K562 (cell line): Measurements from ENCODE around the gene MEF2D. TPM values are rescaled to one million over a fixed set of nuclear protein-coding genes. Genes with fewer than 3 reads are reported as not detected.

Source experiments
- DPF2 ChIP-seq: fragments of 450-650 bp; IDR thresholded peaks from 2 replicates; pipeline ENCODE4 v1.6.1; 2016
- HDAC2 ChIP-seq: fragments of 450-650 bp; IDR thresholded peaks from 2 replicates; pipeline ENCODE4 v1.6.1; 2016; ENCODE audit warnings: mild to moderate bottlenecking
- HMG20B ChIP-seq: fragments of 250-450 bp; sonication (Bioruptor Pico); IDR thresholded peaks from 2 replicates; pipeline ENCODE4 v1.5.0; 2021; ENCODE audit warnings: mild to moderate bottlenecking
- MCM2 ChIP-seq: fragments of 450-650 bp; IDR thresholded peaks from 2 replicates; pipeline ENCODE4 v1.6.1; 2017; ENCODE audit warnings: low read depth, mild to moderate bottlenecking
- POLR2A ChIP-seq: fragments of 450-650 bp; conservative IDR thresholded peaks from 2 replicates; pipeline ENCODE4 v1.6.1; 2016
- PRPF4 ChIP-seq: fragments of 200-400 bp; formaldehyde crosslinking; IDR thresholded peaks from one replicate; pipeline ENCODE4 v1.6.1; 2017; ENCODE audit warnings: low read length, low read depth, mild to moderate bottlenecking; ENCODE audit not compliant: insufficient read depth, poor library complexity, severe bottlenecking
- RCOR1 ChIP-seq, 2 experiments: IDR thresholded peaks; 2 replicates each; pipeline ENCODE4 v1.6.1; 2012; ENCODE audit warnings: low read depth in 2 of 2, low read length in 2 of 2, borderline replicate concordance in 1 of 2, improper control_type of control experiment in 1 of 2
- SETDB1 ChIP-seq: IDR thresholded peaks from one replicate; pipeline ENCODE4 v1.6.1; 2012; ENCODE audit warnings: low read length, control low read depth, inconsistent platforms
- SMAD2 ChIP-seq: fragments of 150-350 bp; IDR thresholded peaks from 2 replicates; pipeline ENCODE4 v1.6.1; 2014; ENCODE audit warnings: low read depth, mild to moderate bottlenecking, low read length
- TBL1XR1 ChIP-seq, 2 experiments: IDR thresholded peaks; 2 replicates each; pipeline ENCODE4 v1.6.1; 2012; ENCODE audit warnings: improper control_type of control experiment in 2 of 2, low read length in 2 of 2, mild to moderate bottlenecking in 1 of 2
- ZBTB7A ChIP-seq: IDR thresholded peaks from 2 replicates; pipeline ENCODE4 v1.6.1; 2011; ENCODE audit warnings: low read depth, mild to moderate bottlenecking, low read length, moderate library complexity, borderline replicate concordance; ENCODE audit not compliant: control insufficient read depth
- ZNF175 ChIP-seq: fragments of 200-800 bp; sonication (Bioruptor generic); IDR thresholded peaks from 2 replicates; pipeline ENCODE4 v1.6.1; 2016; ENCODE audit warnings: low read depth, mild to moderate bottlenecking, missing genetic modification characterization, missing compliant biosample characterization
- ZNF212 ChIP-seq: fragments of 450-650 bp; formaldehyde crosslinking; IDR thresholded peaks from 2 replicates; pipeline ENCODE4 v1.4.0; 2020; ENCODE audit warnings: mild to moderate bottlenecking
- ZNF778 ChIP-seq: fragments of 450-650 bp; formaldehyde crosslinking; IDR thresholded peaks from 2 replicates; pipeline ENCODE4 v1.4.0; 2020; ENCODE audit warnings: mild to moderate bottlenecking, moderate library complexity
- polyA plus RNA-seq, 8 experiments: library from polyadenylated mRNA; depleted of rRNA in 4 of 8; stranded (reverse) in 5 of 8; unstranded in 3 of 8; fragments of >200 nt; fragmentation: Nextera tagmentation in 2 of 8; fragmentation: Illumina TruSeq in 1 of 8; extraction: Ambion mirVana in 2 of 8; extraction: Trizol in 1 of 8; gene quantifications; 2 replicates each; pipeline versions ENCODE4 v1.2.1 to v1.2.3, GENCODE V29; 2011 to 2014; ENCODE audit warnings: inconsistent platforms in 1 of 8, missing spikeins in 1 of 8
- total RNA-seq, 7 experiments: library from RNA; depleted of rRNA in 6 of 7; stranded (reverse); fragments of >200 nt in 6 of 7; fragmentation: Illumina TruSeq in 2 of 7; extraction: Trizol in 2 of 7; gene quantifications; 2 replicates each; pipeline versions ENCODE4 v1.2.1 to v1.2.3, GENCODE V29; 2011 to 2021; ENCODE audit warnings: low replicate concordance in 1 of 7
- TF ChIP-seq, protein P1 (sequence below): sonication (generic); formaldehyde crosslinking; IDR thresholded peaks from 2 replicates; pipeline ENCODE4 v1.8.0; 2023; ENCODE audit warnings: mild to moderate bottlenecking, missing genetic modification reagents
- TF ChIP-seq, protein P2 (sequence below): sonication (generic); formaldehyde crosslinking; IDR thresholded peaks from 2 replicates; pipeline ENCODE4 v1.8.0; 2022; ENCODE audit warnings: mild to moderate bottlenecking, missing genetic modification reagents, borderline replicate concordance
- TF ChIP-seq, protein P3 (sequence below): fragments of 250-450 bp; sonication (Bioruptor Pico); IDR thresholded peaks from 2 replicates; pipeline ENCODE4 v1.9.0; 2021; ENCODE audit warnings: mild to moderate bottlenecking, inconsistent platforms
- TF ChIP-seq, protein P4 (sequence below): fragments of 250-450 bp; sonication (Bioruptor Pico); IDR thresholded peaks from 2 replicates; pipeline ENCODE4 v1.8.0; 2022; ENCODE audit warnings: moderate library complexity, mild to moderate bottlenecking, inconsistent platforms
- TF ChIP-seq, protein P5 (sequence below): fragments of 250-450 bp; sonication (Bioruptor Pico); IDR thresholded peaks from 2 replicates; pipeline ENCODE4 v1.5.1; 2021; ENCODE audit warnings: mild to moderate bottlenecking

The MEF2D gene
- total and polyA plus RNA-seq, 9 of the 15 experiments (the other 6 are each of a cell fraction or from before 2014, with no cell fraction given): 0.10 to 19.5 (median 2.6) TPM

DNA sequence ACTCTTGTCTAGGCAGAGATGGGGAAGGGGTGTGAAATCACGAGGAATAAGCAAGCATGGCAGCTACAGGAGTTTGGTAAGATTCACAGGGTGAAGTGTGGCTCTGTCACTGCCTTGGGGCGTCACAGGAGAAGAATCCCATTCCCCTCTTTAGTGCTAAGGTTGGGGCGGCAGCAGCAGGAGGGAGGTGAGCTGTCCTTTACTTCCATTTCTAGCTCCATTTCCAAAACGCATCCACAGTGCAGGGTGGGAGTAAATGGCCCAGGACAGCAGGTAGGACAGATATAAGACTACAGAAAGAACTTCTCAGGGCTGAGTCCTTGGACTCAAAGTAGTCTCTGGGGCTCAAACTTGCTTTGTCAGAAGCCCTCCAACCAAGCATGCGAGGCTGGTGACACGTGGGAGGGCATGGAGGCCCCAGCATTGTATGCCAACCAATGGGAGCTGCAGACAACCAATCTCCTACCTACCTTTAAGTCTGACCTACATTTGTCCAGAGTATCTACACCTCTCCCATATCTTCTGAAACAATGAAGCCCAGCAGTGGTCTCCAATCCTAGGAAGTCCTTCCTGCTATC, 8.5 kb downstream of the MEF2D start (continued):
- TF ChIP-seq, protein P1, sequence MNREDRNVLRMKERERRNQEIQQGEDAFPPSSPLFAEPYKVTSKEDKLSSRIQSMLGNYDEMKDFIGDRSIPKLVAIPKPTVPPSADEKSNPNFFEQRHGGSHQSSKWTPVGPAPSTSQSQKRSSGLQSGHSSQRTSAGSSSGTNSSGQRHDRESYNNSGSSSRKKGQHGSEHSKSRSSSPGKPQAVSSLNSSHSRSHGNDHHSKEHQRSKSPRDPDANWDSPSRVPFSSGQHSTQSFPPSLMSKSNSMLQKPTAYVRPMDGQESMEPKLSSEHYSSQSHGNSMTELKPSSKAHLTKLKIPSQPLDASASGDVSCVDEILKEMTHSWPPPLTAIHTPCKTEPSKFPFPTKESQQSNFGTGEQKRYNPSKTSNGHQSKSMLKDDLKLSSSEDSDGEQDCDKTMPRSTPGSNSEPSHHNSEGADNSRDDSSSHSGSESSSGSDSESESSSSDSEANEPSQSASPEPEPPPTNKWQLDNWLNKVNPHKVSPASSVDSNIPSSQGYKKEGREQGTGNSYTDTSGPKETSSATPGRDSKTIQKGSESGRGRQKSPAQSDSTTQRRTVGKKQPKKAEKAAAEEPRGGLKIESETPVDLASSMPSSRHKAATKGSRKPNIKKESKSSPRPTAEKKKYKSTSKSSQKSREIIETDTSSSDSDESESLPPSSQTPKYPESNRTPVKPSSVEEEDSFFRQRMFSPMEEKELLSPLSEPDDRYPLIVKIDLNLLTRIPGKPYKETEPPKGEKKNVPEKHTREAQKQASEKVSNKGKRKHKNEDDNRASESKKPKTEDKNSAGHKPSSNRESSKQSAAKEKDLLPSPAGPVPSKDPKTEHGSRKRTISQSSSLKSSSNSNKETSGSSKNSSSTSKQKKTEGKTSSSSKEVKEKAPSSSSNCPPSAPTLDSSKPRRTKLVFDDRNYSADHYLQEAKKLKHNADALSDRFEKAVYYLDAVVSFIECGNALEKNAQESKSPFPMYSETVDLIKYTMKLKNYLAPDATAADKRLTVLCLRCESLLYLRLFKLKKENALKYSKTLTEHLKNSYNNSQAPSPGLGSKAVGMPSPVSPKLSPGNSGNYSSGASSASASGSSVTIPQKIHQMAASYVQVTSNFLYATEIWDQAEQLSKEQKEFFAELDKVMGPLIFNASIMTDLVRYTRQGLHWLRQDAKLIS (CRISPR knock-in tag): no peak
- no peak for TF ChIP-seq DPF2
- TF ChIP-seq, protein P2, sequence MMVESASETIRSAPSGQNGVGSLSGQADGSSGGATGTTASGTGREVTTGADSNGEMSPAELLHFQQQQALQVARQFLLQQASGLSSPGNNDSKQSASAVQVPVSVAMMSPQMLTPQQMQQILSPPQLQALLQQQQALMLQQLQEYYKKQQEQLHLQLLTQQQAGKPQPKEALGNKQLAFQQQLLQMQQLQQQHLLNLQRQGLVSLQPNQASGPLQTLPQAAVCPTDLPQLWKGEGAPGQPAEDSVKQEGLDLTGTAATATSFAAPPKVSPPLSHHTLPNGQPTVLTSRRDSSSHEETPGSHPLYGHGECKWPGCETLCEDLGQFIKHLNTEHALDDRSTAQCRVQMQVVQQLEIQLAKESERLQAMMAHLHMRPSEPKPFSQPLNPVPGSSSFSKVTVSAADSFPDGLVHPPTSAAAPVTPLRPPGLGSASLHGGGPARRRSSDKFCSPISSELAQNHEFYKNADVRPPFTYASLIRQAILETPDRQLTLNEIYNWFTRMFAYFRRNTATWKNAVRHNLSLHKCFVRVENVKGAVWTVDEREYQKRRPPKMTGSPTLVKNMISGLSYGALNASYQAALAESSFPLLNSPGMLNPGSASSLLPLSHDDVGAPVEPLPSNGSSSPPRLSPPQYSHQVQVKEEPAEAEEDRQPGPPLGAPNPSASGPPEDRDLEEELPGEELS: no peak
- no peak for TF ChIP-seq ZNF212 (CRISPR knock-in tag)
- no peak for TF ChIP-seq HMG20B
- TF ChIP-seq, protein P3, sequence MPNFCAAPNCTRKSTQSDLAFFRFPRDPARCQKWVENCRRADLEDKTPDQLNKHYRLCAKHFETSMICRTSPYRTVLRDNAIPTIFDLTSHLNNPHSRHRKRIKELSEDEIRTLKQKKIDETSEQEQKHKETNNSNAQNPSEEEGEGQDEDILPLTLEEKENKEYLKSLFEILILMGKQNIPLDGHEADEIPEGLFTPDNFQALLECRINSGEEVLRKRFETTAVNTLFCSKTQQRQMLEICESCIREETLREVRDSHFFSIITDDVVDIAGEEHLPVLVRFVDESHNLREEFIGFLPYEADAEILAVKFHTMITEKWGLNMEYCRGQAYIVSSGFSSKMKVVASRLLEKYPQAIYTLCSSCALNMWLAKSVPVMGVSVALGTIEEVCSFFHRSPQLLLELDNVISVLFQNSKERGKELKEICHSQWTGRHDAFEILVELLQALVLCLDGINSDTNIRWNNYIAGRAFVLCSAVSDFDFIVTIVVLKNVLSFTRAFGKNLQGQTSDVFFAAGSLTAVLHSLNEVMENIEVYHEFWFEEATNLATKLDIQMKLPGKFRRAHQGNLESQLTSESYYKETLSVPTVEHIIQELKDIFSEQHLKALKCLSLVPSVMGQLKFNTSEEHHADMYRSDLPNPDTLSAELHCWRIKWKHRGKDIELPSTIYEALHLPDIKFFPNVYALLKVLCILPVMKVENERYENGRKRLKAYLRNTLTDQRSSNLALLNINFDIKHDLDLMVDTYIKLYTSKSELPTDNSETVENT: peak; percentile 58
- no peak for TF ChIP-seq SMAD2
- no peak for TF ChIP-seq HDAC2
- TF ChIP-seq, protein P4, sequence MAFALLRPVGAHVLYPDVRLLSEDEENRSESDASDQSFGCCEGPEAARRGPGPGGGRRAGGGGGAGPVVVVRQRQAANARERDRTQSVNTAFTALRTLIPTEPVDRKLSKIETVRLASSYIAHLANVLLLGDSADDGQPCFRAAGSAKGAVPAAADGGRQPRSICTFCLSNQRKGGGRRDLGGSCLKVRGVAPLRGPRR: no peak
- TF ChIP-seq PRPF4: no peak
- no peak for TF ChIP-seq SETDB1
- TF ChIP-seq, protein P5, sequence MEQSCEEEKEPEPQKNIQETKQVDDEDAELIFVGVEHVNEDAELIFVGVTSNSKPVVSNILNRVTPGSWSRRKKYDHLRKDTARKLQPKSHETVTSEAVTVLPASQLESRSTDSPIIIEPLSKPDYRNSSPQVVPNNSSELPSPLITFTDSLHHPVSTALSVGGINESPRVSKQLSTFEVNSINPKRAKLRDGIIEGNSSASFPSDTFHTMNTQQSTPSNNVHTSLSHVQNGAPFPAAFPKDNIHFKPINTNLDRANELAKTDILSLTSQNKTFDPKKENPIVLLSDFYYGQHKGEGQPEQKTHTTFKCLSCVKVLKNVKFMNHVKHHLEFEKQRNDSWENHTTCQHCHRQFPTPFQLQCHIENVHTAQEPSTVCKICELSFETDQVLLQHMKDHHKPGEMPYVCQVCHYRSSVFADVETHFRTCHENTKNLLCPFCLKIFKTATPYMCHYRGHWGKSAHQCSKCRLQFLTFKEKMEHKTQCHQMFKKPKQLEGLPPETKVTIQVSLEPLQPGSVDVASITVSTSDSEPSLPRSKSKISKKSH: no peak
- no peak for TF ChIP-seq ZBTB7A
- no peak for TF ChIP-seq RCOR1 (IDR thresholded peaks at IDR 0.05; ENCODE audit: borderline replicate concordance in 1 of 2, low read depth in 2 of 2, low read length in 2 of 2)
- no peak for TF ChIP-seq MCM2
- no peak for TF ChIP-seq ZNF175
- TF ChIP-seq TBL1XR1 (IDR thresholded peaks at IDR 0.05; ENCODE audit: low read length in 2 of 2): no peak
- TF ChIP-seq POLR2A: peak; percentile 77
- TF ChIP-seq ZNF778 (CRISPR knock-in tag): no peak
